K562 (cell line): Measurements from ENCODE around the gene PHACTR2. TPM values are rescaled to one million over a fixed set of nuclear protein-coding genes. Genes with fewer than 3 reads are reported as not detected.

ENCODE experiments used
- CREM ChIP-seq: IDR thresholded peaks from 2 replicates; pipeline ENCODE4 v1.6.1; 2014; ENCODE audit warnings: antibody characterized with exemption, low read depth
- GTF2F1 ChIP-seq: IDR thresholded peaks from 2 replicates; pipeline ENCODE4 v1.6.1; 2011; ENCODE audit warnings: low read depth, low read length, improper control_type of control experiment
- IFI16 ChIP-seq: fragments of 250-450 bp; sonication (Bioruptor Pico); IDR thresholded peaks from 2 replicates; pipeline ENCODE4 v2.1.2; 2022; ENCODE audit warnings: mild to moderate bottlenecking, inconsistent platforms
- LEF1 ChIP-seq: fragments of 450-650 bp; IDR thresholded peaks from 2 replicates; pipeline ENCODE4 v1.6.1; 2016; ENCODE audit warnings: mild to moderate bottlenecking
- NCOR1 ChIP-seq: fragments of 450-650 bp; IDR thresholded peaks from 2 replicates; pipeline ENCODE4 v1.6.1; 2016; ENCODE audit warnings: mild to moderate bottlenecking, moderate library complexity
- NFE2 ChIP-seq: IDR thresholded peaks from 2 replicates; pipeline ENCODE4 v1.6.1; 2014; ENCODE audit warnings: antibody characterized with exemption, low read depth
- PHF21A ChIP-seq: fragments of 450-650 bp; IDR thresholded peaks from 2 replicates; pipeline ENCODE4 v1.6.1; 2017; ENCODE audit warnings: low read depth, borderline replicate concordance
- RBM22 ChIP-seq: fragments of 200-400 bp; formaldehyde crosslinking; IDR thresholded peaks from 2 replicates; pipeline ENCODE4 v1.6.1; 2018; ENCODE audit warnings: low read length, low read depth; ENCODE audit not compliant: poor library complexity, severe bottlenecking
- SRSF9 ChIP-seq: fragments of 200-400 bp; formaldehyde crosslinking; IDR thresholded peaks from 2 replicates; pipeline ENCODE4 v1.6.1; 2017; ENCODE audit warnings: low read depth, low read length, borderline replicate concordance
- STAT5A ChIP-seq: IDR thresholded peaks from 2 replicates; pipeline ENCODE4 v1.6.1; 2012; ENCODE audit warnings: low read length, inconsistent platforms, borderline replicate concordance
- TCF7 ChIP-seq: sonication (generic); IDR thresholded peaks from 2 replicates; pipeline ENCODE4 v1.6.1; 2016; ENCODE audit warnings: antibody characterized with exemption, borderline replicate concordance
- TEAD2 ChIP-seq: fragments of 450-650 bp; IDR thresholded peaks from 2 replicates; pipeline ENCODE4 v1.6.1; 2016; ENCODE audit warnings: missing genetic modification characterization, control low read depth, missing compliant biosample characterization
- ZNF507 ChIP-seq: conservative IDR thresholded peaks from 2 replicates; pipeline ENCODE4 v1.6.1; 2017; ENCODE audit warnings: missing genetic modification characterization, missing compliant biosample characterization
- polyA plus RNA-seq, 8 experiments: library from polyadenylated mRNA; depleted of rRNA in 4 of 8; stranded (reverse) in 5 of 8; unstranded in 3 of 8; fragments of >200 nt; fragmentation: Nextera tagmentation in 2 of 8; fragmentation: Illumina TruSeq in 1 of 8; extraction: Ambion mirVana in 2 of 8; extraction: Trizol in 1 of 8; gene quantifications; 2 replicates each; pipeline versions ENCODE4 v1.2.1 to v1.2.3, GENCODE V29; 2011 to 2014; ENCODE audit warnings: inconsistent platforms in 1 of 8, missing spikeins in 1 of 8
- total RNA-seq, 7 experiments: library from RNA; depleted of rRNA in 6 of 7; stranded (reverse); fragments of >200 nt in 6 of 7; fragmentation: Illumina TruSeq in 2 of 7; extraction: Trizol in 2 of 7; gene quantifications; 2 replicates each; pipeline versions ENCODE4 v1.2.1 to v1.2.3, GENCODE V29; 2011 to 2021; ENCODE audit warnings: low replicate concordance in 1 of 7
- TF ChIP-seq, protein P1 (sequence below): fragments of 450-650 bp; IDR thresholded peaks from 2 replicates; pipeline ENCODE4 v1.6.1; 2016; ENCODE audit warnings: low read depth
- TF ChIP-seq, protein P2 (sequence below): fragments of 200-800 bp; sonication (Bioruptor generic); IDR thresholded peaks from 2 replicates; pipeline ENCODE4 v1.6.1; 2017; ENCODE audit warnings: missing genetic modification characterization, missing compliant biosample characterization
- TF ChIP-seq, protein P3 (sequence below): sonication (generic); formaldehyde crosslinking; IDR thresholded peaks from 2 replicates; pipeline ENCODE4 v1.8.0; 2022; ENCODE audit warnings: mild to moderate bottlenecking, missing genetic modification reagents

Gene PHACTR2
- total and polyA plus RNA-seq, 9 of the 15 experiments (the other 6 are each of a cell fraction or from before 2014, with no cell fraction given) = 5.3 to 52.5 (median 22.9) TPM

DNA sequence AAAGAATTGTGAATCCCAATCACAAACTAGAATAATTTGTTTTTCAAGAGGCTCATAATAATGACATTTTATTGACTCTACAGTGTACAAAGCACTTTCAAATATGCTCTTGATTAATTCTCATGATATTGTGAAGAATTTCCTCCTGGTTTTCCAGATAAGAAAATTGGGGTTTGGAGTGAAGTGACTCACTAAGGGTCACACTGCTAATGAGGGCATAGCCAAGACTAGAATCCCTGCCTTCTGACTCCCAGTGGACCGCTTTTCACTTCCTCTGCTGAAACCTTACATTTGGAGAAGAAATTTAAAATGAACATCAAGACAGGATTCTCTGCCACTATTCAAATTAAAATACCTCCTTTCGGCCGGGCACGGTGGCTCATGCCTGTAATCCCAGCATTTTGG, 127.1 kb downstream of the PHACTR2 start (continued):
- peak; percentile 38; the same call in 1 of the 2 replicates for TF ChIP-seq CREM
- no peak for TF ChIP-seq ZNF507
- peak; percentile 77 for TF ChIP-seq NCOR1
- TF ChIP-seq, protein P1, sequence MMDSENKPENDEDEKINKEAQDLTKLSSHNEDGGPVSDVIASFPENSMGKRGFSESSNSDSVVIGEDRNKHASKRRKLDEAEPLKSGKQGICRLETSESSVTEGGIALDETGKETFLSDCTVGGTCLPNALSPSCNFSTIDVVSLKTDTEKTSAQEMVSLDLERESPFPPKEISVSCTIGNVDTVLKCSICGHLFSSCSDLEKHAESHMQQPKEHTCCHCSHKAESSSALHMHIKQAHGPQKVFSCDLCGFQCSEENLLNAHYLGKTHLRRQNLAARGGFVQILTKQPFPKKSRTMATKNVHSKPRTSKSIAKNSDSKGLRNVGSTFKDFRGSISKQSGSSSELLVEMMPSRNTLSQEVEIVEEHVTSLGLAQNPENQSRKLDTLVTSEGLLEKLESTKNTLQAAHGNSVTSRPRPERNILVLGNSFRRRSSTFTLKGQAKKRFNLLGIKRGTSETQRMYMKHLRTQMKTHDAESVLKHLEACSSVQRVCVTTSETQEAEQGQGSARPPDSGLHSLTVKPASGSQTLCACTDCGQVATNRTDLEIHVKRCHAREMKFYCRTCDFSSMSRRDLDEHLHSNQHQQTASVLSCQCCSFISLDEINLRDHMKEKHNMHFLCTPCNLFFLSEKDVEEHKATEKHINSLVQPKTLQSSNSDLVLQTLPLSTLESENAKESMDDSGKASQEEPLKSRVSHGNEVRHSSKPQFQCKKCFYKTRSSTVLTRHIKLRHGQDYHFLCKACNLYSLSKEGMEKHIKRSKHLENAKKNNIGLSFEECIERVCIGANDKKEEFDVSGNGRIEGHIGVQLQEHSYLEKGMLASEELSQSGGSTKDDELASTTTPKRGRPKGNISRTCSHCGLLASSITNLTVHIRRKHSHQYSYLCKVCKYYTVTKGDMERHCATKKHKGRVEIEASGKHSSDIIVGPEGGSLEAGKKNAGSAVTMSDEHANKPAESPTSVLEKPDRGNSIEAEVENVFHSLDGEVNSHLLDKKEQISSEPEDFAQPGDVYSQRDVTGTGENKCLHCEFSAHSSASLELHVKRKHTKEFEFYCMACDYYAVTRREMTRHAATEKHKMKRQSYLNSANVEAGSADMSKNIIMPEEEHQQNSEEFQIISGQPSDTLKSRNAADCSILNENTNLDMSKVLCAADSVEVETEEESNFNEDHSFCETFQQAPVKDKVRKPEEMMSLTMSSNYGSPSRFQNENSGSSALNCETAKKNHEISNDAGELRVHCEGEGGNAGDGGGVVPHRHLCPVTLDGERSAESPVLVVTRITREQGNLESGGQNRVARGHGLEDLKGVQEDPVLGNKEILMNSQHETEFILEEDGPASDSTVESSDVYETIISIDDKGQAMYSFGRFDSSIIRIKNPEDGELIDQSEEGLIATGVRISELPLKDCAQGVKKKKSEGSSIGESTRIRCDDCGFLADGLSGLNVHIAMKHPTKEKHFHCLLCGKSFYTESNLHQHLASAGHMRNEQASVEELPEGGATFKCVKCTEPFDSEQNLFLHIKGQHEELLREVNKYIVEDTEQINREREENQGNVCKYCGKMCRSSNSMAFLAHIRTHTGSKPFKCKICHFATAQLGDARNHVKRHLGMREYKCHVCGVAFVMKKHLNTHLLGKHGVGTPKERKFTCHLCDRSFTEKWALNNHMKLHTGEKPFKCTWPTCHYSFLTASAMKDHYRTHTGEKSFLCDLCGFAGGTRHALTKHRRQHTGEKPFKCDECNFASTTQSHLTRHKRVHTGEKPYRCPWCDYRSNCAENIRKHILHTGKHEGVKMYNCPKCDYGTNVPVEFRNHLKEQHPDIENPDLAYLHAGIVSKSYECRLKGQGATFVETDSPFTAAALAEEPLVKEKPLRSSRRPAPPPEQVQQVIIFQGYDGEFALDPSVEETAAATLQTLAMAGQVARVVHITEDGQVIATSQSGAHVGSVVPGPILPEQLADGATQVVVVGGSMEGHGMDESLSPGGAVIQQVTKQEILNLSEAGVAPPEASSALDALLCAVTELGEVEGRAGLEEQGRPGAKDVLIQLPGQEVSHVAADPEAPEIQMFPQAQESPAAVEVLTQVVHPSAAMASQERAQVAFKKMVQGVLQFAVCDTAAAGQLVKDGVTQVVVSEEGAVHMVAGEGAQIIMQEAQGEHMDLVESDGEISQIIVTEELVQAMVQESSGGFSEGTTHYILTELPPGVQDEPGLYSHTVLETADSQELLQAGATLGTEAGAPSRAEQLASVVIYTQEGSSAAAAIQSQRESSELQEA = no peak
- TF ChIP-seq, protein P2, sequence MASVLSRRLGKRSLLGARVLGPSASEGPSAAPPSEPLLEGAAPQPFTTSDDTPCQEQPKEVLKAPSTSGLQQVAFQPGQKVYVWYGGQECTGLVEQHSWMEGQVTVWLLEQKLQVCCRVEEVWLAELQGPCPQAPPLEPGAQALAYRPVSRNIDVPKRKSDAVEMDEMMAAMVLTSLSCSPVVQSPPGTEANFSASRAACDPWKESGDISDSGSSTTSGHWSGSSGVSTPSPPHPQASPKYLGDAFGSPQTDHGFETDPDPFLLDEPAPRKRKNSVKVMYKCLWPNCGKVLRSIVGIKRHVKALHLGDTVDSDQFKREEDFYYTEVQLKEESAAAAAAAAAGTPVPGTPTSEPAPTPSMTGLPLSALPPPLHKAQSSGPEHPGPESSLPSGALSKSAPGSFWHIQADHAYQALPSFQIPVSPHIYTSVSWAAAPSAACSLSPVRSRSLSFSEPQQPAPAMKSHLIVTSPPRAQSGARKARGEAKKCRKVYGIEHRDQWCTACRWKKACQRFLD (CRISPR knock-in tag) = 0 out of 2 replicates have a peak, but pooled peaks have one; percentile 23
- no peak for TF ChIP-seq TEAD2 (tag)
- no peak for TF ChIP-seq GTF2F1
- TF ChIP-seq STAT5A = peak; percentile 78
- no peak for TF ChIP-seq IFI16
- TF ChIP-seq, protein P3, sequence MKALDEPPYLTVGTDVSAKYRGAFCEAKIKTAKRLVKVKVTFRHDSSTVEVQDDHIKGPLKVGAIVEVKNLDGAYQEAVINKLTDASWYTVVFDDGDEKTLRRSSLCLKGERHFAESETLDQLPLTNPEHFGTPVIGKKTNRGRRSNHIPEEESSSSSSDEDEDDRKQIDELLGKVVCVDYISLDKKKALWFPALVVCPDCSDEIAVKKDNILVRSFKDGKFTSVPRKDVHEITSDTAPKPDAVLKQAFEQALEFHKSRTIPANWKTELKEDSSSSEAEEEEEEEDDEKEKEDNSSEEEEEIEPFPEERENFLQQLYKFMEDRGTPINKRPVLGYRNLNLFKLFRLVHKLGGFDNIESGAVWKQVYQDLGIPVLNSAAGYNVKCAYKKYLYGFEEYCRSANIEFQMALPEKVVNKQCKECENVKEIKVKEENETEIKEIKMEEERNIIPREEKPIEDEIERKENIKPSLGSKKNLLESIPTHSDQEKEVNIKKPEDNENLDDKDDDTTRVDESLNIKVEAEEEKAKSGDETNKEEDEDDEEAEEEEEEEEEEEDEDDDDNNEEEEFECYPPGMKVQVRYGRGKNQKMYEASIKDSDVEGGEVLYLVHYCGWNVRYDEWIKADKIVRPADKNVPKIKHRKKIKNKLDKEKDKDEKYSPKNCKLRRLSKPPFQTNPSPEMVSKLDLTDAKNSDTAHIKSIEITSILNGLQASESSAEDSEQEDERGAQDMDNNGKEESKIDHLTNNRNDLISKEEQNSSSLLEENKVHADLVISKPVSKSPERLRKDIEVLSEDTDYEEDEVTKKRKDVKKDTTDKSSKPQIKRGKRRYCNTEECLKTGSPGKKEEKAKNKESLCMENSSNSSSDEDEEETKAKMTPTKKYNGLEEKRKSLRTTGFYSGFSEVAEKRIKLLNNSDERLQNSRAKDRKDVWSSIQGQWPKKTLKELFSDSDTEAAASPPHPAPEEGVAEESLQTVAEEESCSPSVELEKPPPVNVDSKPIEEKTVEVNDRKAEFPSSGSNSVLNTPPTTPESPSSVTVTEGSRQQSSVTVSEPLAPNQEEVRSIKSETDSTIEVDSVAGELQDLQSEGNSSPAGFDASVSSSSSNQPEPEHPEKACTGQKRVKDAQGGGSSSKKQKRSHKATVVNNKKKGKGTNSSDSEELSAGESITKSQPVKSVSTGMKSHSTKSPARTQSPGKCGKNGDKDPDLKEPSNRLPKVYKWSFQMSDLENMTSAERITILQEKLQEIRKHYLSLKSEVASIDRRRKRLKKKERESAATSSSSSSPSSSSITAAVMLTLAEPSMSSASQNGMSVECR = no peak
- no peak for TF ChIP-seq TCF7
- no peak for TF ChIP-seq SRSF9
- no peak for TF ChIP-seq RBM22
- peak; percentile 77 for TF ChIP-seq LEF1
- no peak for TF ChIP-seq PHF21A
- TF ChIP-seq NFE2 = peak; percentile 26; the same call in 1 of the 2 replicates
